Nephron (organoid): ENCODE measurements around the gene ANKH.
A peak's percentile ranks its signal among the peaks of the same experiment; 100 is the strongest.

Experiments used
- H3K27ac Mint-ChIP-seq, 3 experiments: 2 replicates each; pipeline ENCODE4 v1.8.0; 2020; ENCODE audit warnings: mixed read lengths in 3 of 3, mild to moderate bottlenecking in 2 of 3, moderate library complexity in 1 of 3
- H3K27me3 Mint-ChIP-seq: 2 replicates; pipeline ENCODE4 v1.8.0; 2021; ENCODE audit warnings: low read depth, mild to moderate bottlenecking, moderate library complexity, mixed read lengths
- H3K36me3 Mint-ChIP-seq: 2 replicates; pipeline ENCODE4 v1.8.0; 2020; ENCODE audit warnings: low read depth, mixed read lengths
- H3K4me1 Mint-ChIP-seq: 2 replicates; pipeline ENCODE4 v1.8.0; 2020; ENCODE audit warnings: mixed read lengths
- H3K4me3 Mint-ChIP-seq, 3 experiments: 2 replicates each; pipeline ENCODE4 v1.8.0; 2020; ENCODE audit warnings: mild to moderate bottlenecking in 3 of 3, mixed read lengths in 3 of 3, moderate library complexity in 2 of 3
- H3K9me3 Mint-ChIP-seq: 2 replicates; pipeline ENCODE4 v1.8.0; 2020; ENCODE audit warnings: mixed read lengths
- CTCF ChIP-seq, 3 experiments: fragments of 200-600 bp; sonication (generic); IDR thresholded peaks; one replicate each; pipeline ENCODE4 v1.5.0; 2021; ENCODE audit warnings: antibody characterized with exemption in 3 of 3; ENCODE audit not compliant: unreplicated experiment in 3 of 3

Gene ANKH

GRCh38 chr5:14752497-14753071 is 119.0 kb downstream of the ANKH start:
- H3K9me3 Mint-ChIP-seq = no peaks in the 10 kb centered on the region
- no peak overlapping the region for H3K4me3 Mint-ChIP-seq
- no peaks in the 10 kb centered on the region for H3K36me3 Mint-ChIP-seq
- peak overlapping the region in 2 of 3 experiments; percentile 12 to 73 for H3K27ac Mint-ChIP-seq
- H3K27me3 Mint-ChIP-seq = no peaks in the 10 kb centered on the region
- H3K4me1 Mint-ChIP-seq = peaks cover 31% of the 10 kb centered on the region
- no peak for TF ChIP-seq CTCF (IDR thresholded peaks at IDR 0.05; ENCODE audit: unreplicated experiment in 3 of 3)

- Mint-ChIP-seq H3K4me3 (no peak overlapping the region), H3K4me1 (peaks cover 29% of the 10 kb centered on the region), H3K27me3 (no peaks in the 10 kb centered on the region), H3K9me3 (no peaks in the 10 kb centered on the region), H3K36me3 (no peaks in the 10 kb centered on the region), H3K27ac (no peak overlapping the region)
- TF ChIP-seq CTCF (IDR thresholded peaks at IDR 0.05; ENCODE audit: unreplicated experiment in 3 of 3) = no peak
Observed at GRCh38 chr5:14750712-14751111, 120.9 kb downstream of the ANKH start.

- H3K4me3 Mint-ChIP-seq = no peak overlapping the region
- no peak overlapping the region for H3K27ac Mint-ChIP-seq
- no peaks in the 10 kb centered on the region for H3K36me3 Mint-ChIP-seq
- H3K27me3 Mint-ChIP-seq = no peaks in the 10 kb centered on the region
- H3K9me3 Mint-ChIP-seq = no peaks in the 10 kb centered on the region
- no peak for TF ChIP-seq CTCF (IDR thresholded peaks at IDR 0.05; ENCODE audit: unreplicated experiment in 3 of 3)
- peaks cover 38% of the 10 kb centered on the region for H3K4me1 Mint-ChIP-seq
Observed at GRCh38 chr5:14749579-14750101, 121.9 kb downstream of the ANKH start.

GRCh38 chr5:14748180-14748900 is 123.2 kb downstream of the ANKH start:
- H3K4me3 Mint-ChIP-seq = no peak overlapping the region
- no peak overlapping the region for H3K27ac Mint-ChIP-seq
- no peak for TF ChIP-seq CTCF (IDR thresholded peaks at IDR 0.05; ENCODE audit: unreplicated experiment in 3 of 3)
- no peaks in the 10 kb centered on the region for H3K27me3 Mint-ChIP-seq
- peaks cover 3% of the 10 kb centered on the region for H3K36me3 Mint-ChIP-seq
- H3K9me3 Mint-ChIP-seq = no peaks in the 10 kb centered on the region
- H3K4me1 Mint-ChIP-seq = peaks cover 46% of the 10 kb centered on the region

GRCh38 chr5:14745753-14746152 is 125.8 kb downstream of the ANKH start:
- no peak for TF ChIP-seq CTCF (IDR thresholded peaks at IDR 0.05; ENCODE audit: unreplicated experiment in 3 of 3)
- H3K36me3 Mint-ChIP-seq = peaks cover 3% of the 10 kb centered on the region
- no peaks in the 10 kb centered on the region for H3K9me3 Mint-ChIP-seq
- no peak overlapping the region for H3K27ac Mint-ChIP-seq
- no peak overlapping the region for H3K4me3 Mint-ChIP-seq
- no peaks in the 10 kb centered on the region for H3K27me3 Mint-ChIP-seq
- H3K4me1 Mint-ChIP-seq = peaks cover 53% of the 10 kb centered on the region

- no peaks in the 10 kb centered on the region for H3K27me3 Mint-ChIP-seq
- peaks cover 3% of the 10 kb centered on the region for H3K36me3 Mint-ChIP-seq
- peak overlapping the region in 1 of 3 experiments; percentile 50 for H3K27ac Mint-ChIP-seq
- H3K9me3 Mint-ChIP-seq = no peaks in the 10 kb centered on the region
- no peak for TF ChIP-seq CTCF (IDR thresholded peaks at IDR 0.05; ENCODE audit: unreplicated experiment in 3 of 3)
- H3K4me1 Mint-ChIP-seq = peaks cover 49% of the 10 kb centered on the region
- H3K4me3 Mint-ChIP-seq = no peak overlapping the region
Observed at GRCh38 chr5:14745188-14745563, 126.4 kb downstream of the ANKH start.
